HCT116 (cell line): ENCODE measurements around the gene RASIP1. TPM values are rescaled to one million over a fixed set of nuclear protein-coding genes. Genes with fewer than 3 reads are reported as not detected.

Source experiments
- ATAC-seq: fragments of 200-7000 bp; cut with Tn5 transposase; 2 replicates; pipeline ENCODE4 v1.9.1; 2020; ENCODE audit warnings: mild to moderate bottlenecking, moderate library complexity
- BruUV-seq: library from RNA; stranded (reverse); fragments of 400-500 nt; replicated peaks from 2 replicates; lab custom pipeline; 2021; lab: Mats Ljungman, UMichigan
- CTCF ChIA-PET: fragments of 300-600 bp; sonication (Branson Sonifier 250); formaldehyde crosslinking; loops from one replicate; lab custom pipeline; 2021; ENCODE audit warnings: antibody characterized with exemption; lab: Charles Lee
- POLR2A ChIA-PET: fragments of 300-600, 350-600 bp; sonication (Branson Sonifier 250); formaldehyde crosslinking; loops from one replicate; lab custom pipeline; 2021; ENCODE audit warnings: antibody characterized with exemption; lab: Charles Lee
- RAD21 ChIA-PET, 2 experiments: fragments of 300-600 bp; sonication (Branson Sonifier 250); formaldehyde crosslinking; loops; one replicate each; lab custom pipeline; 2023; ENCODE audit warnings: low total read pairs in 2 of 2; ENCODE audit not compliant: uncharacterized antibody in 2 of 2, unreplicated experiment in 2 of 2, low non-redundant PET in 1 of 2; lab: Charles Lee
- DNase-seq: peaks from one replicate; pipeline ENCODE4 v3.0.0-alpha.2; 2010; ENCODE audit warnings: low read depth, low spot score
- H2AFZ ChIP-seq: fragments of 200-600 bp; shearing (Covaris generic), sonication (generic); 2 replicates; pipeline ENCODE4 v1.6.1; 2017; ENCODE audit warnings: low read depth, mixed run types, mixed read lengths, antibody characterized with exemption, low read length; ENCODE audit not compliant: poor library complexity, severe bottlenecking
- H3K27ac ChIP-seq: 2 replicates; pipeline ENCODE4 v1.5.1; 2012; ENCODE audit warnings: low read depth, low read length
- H3K27me3 ChIP-seq: fragments of 200-600 bp; sonication (generic); 2 replicates; pipeline ENCODE4 v1.6.1; 2016; ENCODE audit warnings: mixed run types, low read length, mixed read lengths; ENCODE audit not compliant: insufficient read depth
- H3K36me3 ChIP-seq, 2 experiments: fragments of 200-500 bp in 1 of 2; fragments of 200-600 bp in 1 of 2; sonication (Bioruptor generic) in 1 of 2; sonication (generic) in 1 of 2; 2 replicates each; pipeline versions ENCODE4 v1.5.1 to v1.6.1; 2014 to 2016; ENCODE audit warnings: low read length in 2 of 2, inconsistent platforms in 1 of 2, mixed read lengths in 1 of 2, mixed run types in 1 of 2; ENCODE audit not compliant: insufficient read depth in 2 of 2, control insufficient read depth in 1 of 2
- H3K4me1 ChIP-seq, 2 experiments: fragments of 200-600 bp in 1 of 2; sonication (generic) in 1 of 2; 2 replicates each; pipeline versions ENCODE4 v1.5.1 to v1.6.1; 2012 to 2017; ENCODE audit warnings: low read length in 2 of 2, inconsistent platforms in 1 of 2, mild to moderate bottlenecking in 1 of 2, mixed read lengths in 1 of 2, mixed run types in 1 of 2, moderate library complexity in 1 of 2; ENCODE audit not compliant: insufficient read depth in 2 of 2, control insufficient read depth in 1 of 2
- H3K4me2 ChIP-seq: fragments of 200-600 bp; sonication (generic); 2 replicates; pipeline ENCODE4 v1.6.1; 2017; ENCODE audit warnings: mixed run types, low read length, mixed read lengths
- H3K4me3 ChIP-seq, 2 experiments: fragments of 200-600 bp in 1 of 2; sonication (generic) in 1 of 2; replicated peaks in 1 of 2; 2 replicates each; pipeline ENCODE4 v1.5.1; 2011 to 2016; ENCODE audit warnings: low read length in 2 of 2, control low read depth in 1 of 2, low read depth in 1 of 2, mild to moderate bottlenecking in 1 of 2, mixed read lengths in 1 of 2, mixed run types in 1 of 2
- H3K79me2 ChIP-seq: fragments of 200-600 bp; sonication (generic); 2 replicates; pipeline ENCODE4 v1.6.1; 2017; ENCODE audit warnings: mild to moderate bottlenecking, mixed run types, low read length, moderate library complexity, mixed read lengths; ENCODE audit not compliant: insufficient read depth
- H3K9ac ChIP-seq: fragments of 200-600 bp; sonication (generic); 2 replicates; pipeline ENCODE4 v1.6.1; 2016; ENCODE audit warnings: low read length, mixed read lengths
- H3K9me2 ChIP-seq: fragments of 200-600 bp; sonication (generic), shearing (Covaris generic); 2 replicates; pipeline ENCODE4 v1.6.1; 2017; ENCODE audit warnings: mixed run types, mild to moderate bottlenecking, moderate library complexity; ENCODE audit not compliant: insufficient read depth
- H3K9me3 ChIP-seq, 2 experiments: fragments of 200-500 bp in 1 of 2; fragments of 200-600 bp in 1 of 2; sonication (Bioruptor generic) in 1 of 2; sonication (generic) in 1 of 2; 2 replicates each; pipeline ENCODE4 v1.6.1; 2014 to 2017; ENCODE audit warnings: low read length in 2 of 2, mixed read lengths in 2 of 2, inconsistent platforms in 1 of 2, low read depth in 1 of 2, mild to moderate bottlenecking in 1 of 2, mixed run types in 1 of 2, moderate library complexity in 1 of 2; ENCODE audit not compliant: control insufficient read depth in 1 of 2, insufficient read depth in 1 of 2
- H4K20me1 ChIP-seq: fragments of 200-600 bp; sonication (generic), shearing (Covaris generic); 2 replicates; pipeline ENCODE4 v1.6.1; 2017; ENCODE audit warnings: mixed run types, mild to moderate bottlenecking, moderate library complexity; ENCODE audit not compliant: insufficient read depth
- SP1 ChIP-seq: IDR thresholded peaks from 2 replicates; pipeline ENCODE4 v1.6.1; 2012; ENCODE audit warnings: low read depth
- YY1 ChIP-seq: IDR thresholded peaks from 2 replicates; pipeline ENCODE4 v1.6.1; 2011; ENCODE audit warnings: low read length, low read depth, moderate library complexity, mild to moderate bottlenecking; ENCODE audit not compliant: insufficient replicate concordance; ENCODE audit errors: extremely low read depth
- intact Hi-C: fragments of 100-400 bp; cut with micrococcal nuclease; formaldehyde crosslinking; loops from 2 replicates; pipeline ENCODE4 v1.10.0; 2022
- total RNA-seq: library from RNA; stranded (reverse); gene quantifications from one replicate; pipeline ENCODE4 v1.2.1, GENCODE V29; 2021; ENCODE audit not compliant: unreplicated experiment

RASIP1 gene
- total RNA-seq, 1 experiment from 2014 or later, result 1.9 TPM

- intact Hi-C loops, result no loop called here
- H3K4me2 ChIP-seq, result no peak overlapping the region
- TF ChIP-seq YY1 (no peak), SP1 (no peak)
- peaks cover 43% of the 10 kb centered on the region for H3K79me2 ChIP-seq
- no peaks in the 10 kb centered on the region for H3K27me3 ChIP-seq
- peaks cover 14 to 27% of the 10 kb centered on the region in 2 experiments; a peak in 3 of 4 replicates for H3K36me3 ChIP-seq
- H3K9me2 ChIP-seq, result no peaks in the 10 kb centered on the region
- no peak overlapping the region; the same call in 1 of the 2 replicates for H3K27ac ChIP-seq
- ATAC-seq (no peak), DNase-seq (no peak)
- CTCF ChIA-PET, result no interaction called here
- POLR2A ChIA-PET, result no interaction called here
- H4K20me1 ChIP-seq, result no peaks in the 10 kb centered on the region
- H3K9ac ChIP-seq, result no peak overlapping the region
- no TSS peak for BruUV-seq
- no peak overlapping the region for H2AFZ ChIP-seq
- H3K4me3 ChIP-seq, result no peak overlapping the region
- H3K4me1 ChIP-seq, result peaks cover 19 to 42% of the 10 kb centered on the region in 2 experiments
- RAD21 ChIA-PET, result no interaction called here
- H3K9me3 ChIP-seq, result no peaks in the 10 kb centered on the region
Measured at GRCh38 chr19:48750351-48750750, 9.9 kb upstream of the RASIP1 start.

GRCh38 chr19:48749571-48750198, 9.3 kb upstream of the RASIP1 start:
- no peak for ATAC-seq
- no peak overlapping the region for H3K4me2 ChIP-seq
- ChIA-PET CTCF (no interaction called here), RAD21 (no interaction called here), POLR2A (no interaction called here)
- TF ChIP-seq SP1, result no peak
- no peak overlapping the region for H3K9ac ChIP-seq
- no peaks in the 10 kb centered on the region for H3K9me2 ChIP-seq
- peaks cover 43% of the 10 kb centered on the region for H3K79me2 ChIP-seq
- H3K36me3 ChIP-seq, result peaks cover 14 to 27% of the 10 kb centered on the region in 2 experiments; a peak in 3 of 4 replicates
- no peak overlapping the region for H2AFZ ChIP-seq
- H3K27ac ChIP-seq, result no peak overlapping the region
- H3K4me1 ChIP-seq, result peaks cover 12 to 36% of the 10 kb centered on the region in 2 experiments; a peak in 3 of 4 replicates
- BruUV-seq, result no TSS peak
- intact Hi-C loops, result loop anchor here (5.0 kb wide), 1 partner anchor 37 kb away; no protein-coding TSS in a partner anchor
- H4K20me1 ChIP-seq, result no peaks in the 10 kb centered on the region
- no peak overlapping the region for H3K4me3 ChIP-seq
- no peak for DNase-seq
- no peaks in the 10 kb centered on the region for H3K9me3 ChIP-seq
- no peaks in the 10 kb centered on the region for H3K27me3 ChIP-seq
